Erythroblast (primary cell): ENCODE measurements around the gene RBM19.

ENCODE experiments used
- GATA1 ChIP-seq: IDR thresholded peaks from 2 replicates; pipeline ENCODE4 v1.6.1; 2011; ENCODE audit warnings: low read depth, mild to moderate bottlenecking, control low read depth, low read length, moderate library complexity
- POLR2A ChIP-seq: IDR thresholded peaks from 2 replicates; pipeline ENCODE4 v1.6.1; 2011; ENCODE audit warnings: mild to moderate bottlenecking, low read length

DNA sequence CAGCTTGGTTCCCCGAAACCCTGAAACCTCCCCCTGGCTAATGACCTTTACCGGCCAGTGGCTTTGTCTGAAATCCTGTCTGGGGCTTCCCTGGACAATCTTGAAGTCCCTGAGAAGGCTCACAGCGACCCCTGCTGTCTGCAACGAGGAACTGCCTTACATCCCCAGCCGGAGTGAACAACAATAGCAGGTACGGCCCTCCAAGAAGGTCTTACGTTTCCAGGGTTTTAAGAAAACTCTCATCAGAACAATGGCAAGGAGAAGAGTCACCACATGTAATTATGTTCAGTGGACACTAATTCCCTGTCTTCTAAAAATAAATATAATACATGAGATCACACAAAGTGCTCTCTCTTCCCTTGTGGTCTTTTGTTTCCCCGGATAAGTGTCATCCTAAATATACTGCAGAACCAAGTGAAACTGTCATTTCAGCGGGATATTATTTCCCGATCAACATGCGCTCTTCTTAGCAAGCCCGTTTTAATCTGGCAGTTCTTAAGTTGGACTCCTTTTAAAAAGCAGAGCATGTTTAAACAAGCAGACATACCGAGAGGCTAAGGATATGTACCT lies 53.3 kb downstream of the RBM19 start:
- TF ChIP-seq POLR2A (no peak), GATA1 (no peak)
